ENCODE results near the gene VAV3. TPM values are rescaled to one million over a fixed set of nuclear protein-coding genes. Genes with fewer than 3 reads are reported as not detected.

VAV3 gene
- total and polyA plus RNA-seq, 10 of the 15 experiments (the other 5 are each of a cell fraction or from before 2014, with no cell fraction given), result 0.84 to 5.5 (median 3.4) TPM

- TF ChIP-seq, protein P1, sequence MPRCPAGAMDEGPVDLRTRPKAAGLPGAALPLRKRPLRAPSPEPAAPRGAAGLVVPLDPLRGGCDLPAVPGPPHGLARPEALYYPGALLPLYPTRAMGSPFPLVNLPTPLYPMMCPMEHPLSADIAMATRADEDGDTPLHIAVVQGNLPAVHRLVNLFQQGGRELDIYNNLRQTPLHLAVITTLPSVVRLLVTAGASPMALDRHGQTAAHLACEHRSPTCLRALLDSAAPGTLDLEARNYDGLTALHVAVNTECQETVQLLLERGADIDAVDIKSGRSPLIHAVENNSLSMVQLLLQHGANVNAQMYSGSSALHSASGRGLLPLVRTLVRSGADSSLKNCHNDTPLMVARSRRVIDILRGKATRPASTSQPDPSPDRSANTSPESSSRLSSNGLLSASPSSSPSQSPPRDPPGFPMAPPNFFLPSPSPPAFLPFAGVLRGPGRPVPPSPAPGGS (IDR thresholded peaks at IDR 0.05; ENCODE audit: borderline replicate concordance, insufficient read depth, low read depth, low read length, poor library complexity, severe bottlenecking), result no peak
- TF ChIP-seq PAX5 (IDR thresholded peaks at IDR 0.05; ENCODE audit: borderline replicate concordance, low read depth, low read length) (no peak), RAD51 (IDR thresholded peaks at IDR 0.05) (no peak), CBX3 (IDR thresholded peaks at IDR 0.05; ENCODE audit: borderline replicate concordance, low read depth) (no peak), IRF4 (IDR thresholded peaks at IDR 0.05; ENCODE audit: low read depth, low read length) (no peak), CHD2 (IDR thresholded peaks at IDR 0.05; ENCODE audit: borderline replicate concordance, low read depth, low read length) (no peak), ASH2L (IDR thresholded peaks at IDR 0.05; ENCODE audit: borderline replicate concordance, low read depth) (no peak), SMC3 (IDR thresholded peaks at IDR 0.05; ENCODE audit: borderline replicate concordance, low read length) (no peak), GATAD2B (conservative IDR thresholded peaks at IDR 0.05; ENCODE audit: low read depth) (no peak)
These were observed 169.5 kb downstream of the VAV3 start (continued) for GRCh38 chr1:107795441-107795840.

GRCh38 chr1:107794571-107794970 is 170.4 kb downstream of the VAV3 start:
- intact Hi-C loops (cut with micrococcal nuclease; ENCODE audit: unreplicated experiment), result no loop called here
- Histone ChIP-seq H3K4me3 (no peak overlapping the region), H3K36me3 (ENCODE audit: control insufficient read depth in 2 of 2, insufficient read depth in 2 of 2, low read length in 1 of 2) (no peaks in the 10 kb centered on the region), H3K9me3 (replicated peaks; ENCODE audit: control insufficient read depth, insufficient read depth, low read length) (no peaks in the 10 kb centered on the region), H3K27ac (ENCODE audit: control insufficient read depth, insufficient read depth) (no peak overlapping the region), H2AFZ (ENCODE audit: control insufficient read depth, low read depth, low read length) (no peak overlapping the region), H3K79me2 (ENCODE audit: control insufficient read depth, insufficient read depth, low read length) (no peaks in the 10 kb centered on the region), H3K4me2 (ENCODE audit: control insufficient read depth, insufficient read depth) (no peak overlapping the region), H3K4me1 (ENCODE audit: control insufficient read depth, insufficient read depth, low read length) (peaks cover 4% of the 10 kb centered on the region; the same call in 1 of the 2 replicates), H4K20me1 (ENCODE audit: control insufficient read depth, insufficient read depth) (no peaks in the 10 kb centered on the region; the same call in 1 of the 2 replicates), H3K9ac (ENCODE audit: control insufficient read depth, insufficient read depth, low read length) (no peak overlapping the region), H3K27me3 (replicated peaks in 1 of 2; ENCODE audit: control insufficient read depth in 2 of 2, insufficient read depth in 2 of 2, low read length in 1 of 2) (no peaks in the 10 kb centered on the region; a peak in 1 of 4 replicates)
- ChIA-PET RAD21 (ENCODE audit: unreplicated experiment) (interaction anchor here (1.1 to 5.7 kb wide), 4 partner anchors 11 to 332 kb away, joined by 4 to 47 read pairs (median 8); no protein-coding TSS in a partner anchor), SMC1A (ENCODE audit: uncharacterized antibody, unreplicated experiment) (interaction anchor here (1.2 to 4.2 kb wide), 9 partner anchors 9 to 330 kb away, joined by 3 to 21 read pairs (median 6); no protein-coding TSS in a partner anchor), POLR2A (interaction anchor here (0.5 kb wide), 1 partner anchor 189 kb away, joined by 4 read pairs; no protein-coding TSS in a partner anchor), CTCF (interaction anchor here (0.8 to 2.0 kb wide), 7 partner anchors 10 to 331 kb away, joined by 3 to 20 read pairs (median 4); no protein-coding TSS in a partner anchor)
- DNase-seq (ENCODE audit: low read depth, low spot score) (no peak), ATAC-seq (no peak), FAIRE-seq (no peak)
- no TSS peak for BruUV-seq (replicated peaks)
- in situ Hi-C loops (cut with MboI), result loop anchor here (25.0 kb wide), 1 partner anchor 718 kb away; no protein-coding TSS in a partner anchor
- WGBS (ENCODE audit: insufficient coverage, insufficient replicate concordance, low lambda C conversion rate, missing lambda C conversion rate), result 0% methylated on average over 2 of the region's 2 CpGs
- TF ChIP-seq ZSCAN29 (IDR thresholded peaks at IDR 0.05), result no peak
- TF ChIP-seq SREBF1 (IDR thresholded peaks at IDR 0.05; ENCODE audit: low read length), result no peak
- TF ChIP-seq BACH1 (IDR thresholded peaks at IDR 0.05; ENCODE audit: borderline replicate concordance), result no peak
- TF ChIP-seq BHLHE40 (IDR thresholded peaks at IDR 0.05; ENCODE audit: borderline replicate concordance in 1 of 2, low read depth in 2 of 2, low read length in 1 of 2), result no peak
- TF ChIP-seq PAX5 (IDR thresholded peaks at IDR 0.05; ENCODE audit: borderline replicate concordance, low read depth, low read length), result no peak
- no peak for TF ChIP-seq ZZZ3 (IDR thresholded peaks at IDR 0.05; ENCODE audit: control insufficient read depth, insufficient read length, low read depth)
- TF ChIP-seq CHD2 (IDR thresholded peaks at IDR 0.05; ENCODE audit: borderline replicate concordance, low read depth, low read length), result no peak
- no peak for TF ChIP-seq ZNF384 (IDR thresholded peaks at IDR 0.05; ENCODE audit: borderline replicate concordance, low read depth, low read length)
- no peak for TF ChIP-seq NR2C2 (IDR thresholded peaks at IDR 0.05; ENCODE audit: borderline replicate concordance, control insufficient read depth, insufficient read length, low read depth)
- TF ChIP-seq CREB1 (IDR thresholded peaks at IDR 0.05; ENCODE audit: low read depth), result no peak
- TF ChIP-seq MYB (IDR thresholded peaks at IDR 0.05; ENCODE audit: borderline replicate concordance, low read depth, low read length), result no peak
- TF ChIP-seq TBL1XR1 (IDR thresholded peaks at IDR 0.05; ENCODE audit: low read depth, low read length), result no peak
- no peak for TF ChIP-seq POLR2AphosphoS2 (IDR thresholded peaks at IDR 0.05; ENCODE audit: low read depth, low read length)

All from GM12878 (cell line).